Measurements from ENCODE around the gene ARHGEF7.
A peak's percentile ranks its signal among the peaks of the same experiment; 100 is the strongest.

Gene ARHGEF7

DNA sequence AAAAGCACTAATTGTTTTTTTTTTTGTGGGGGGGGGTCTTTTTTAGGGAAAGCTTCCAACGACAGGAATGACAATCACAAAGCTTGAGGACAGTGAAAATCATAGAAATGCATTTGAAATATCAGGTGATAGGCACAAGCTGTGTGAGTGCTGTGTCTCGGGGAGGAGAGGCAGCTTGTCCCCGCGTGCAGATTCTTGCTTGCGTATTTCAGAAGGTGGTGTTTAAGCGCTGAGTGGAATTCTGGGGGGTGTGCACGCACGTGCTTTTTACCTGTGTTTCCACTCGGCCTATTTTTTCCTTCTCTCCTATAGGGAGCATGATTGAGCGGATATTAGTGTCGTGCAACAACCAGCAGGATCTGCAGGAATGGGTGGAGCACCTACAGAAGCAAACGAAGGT, 165.1 kb downstream of the ARHGEF7 start:
- TF ChIP-seq CTCF (conservative IDR thresholded peaks at IDR 0.05; ENCODE audit: control insufficient read depth, insufficient read depth, low read depth, low read length), result no peak
- no peak for DNase-seq (ENCODE audit: low read depth)
- H3K4me3 ChIP-seq (ENCODE audit: control insufficient read depth, low read depth, low read length), result no peak overlapping the region

DNA sequence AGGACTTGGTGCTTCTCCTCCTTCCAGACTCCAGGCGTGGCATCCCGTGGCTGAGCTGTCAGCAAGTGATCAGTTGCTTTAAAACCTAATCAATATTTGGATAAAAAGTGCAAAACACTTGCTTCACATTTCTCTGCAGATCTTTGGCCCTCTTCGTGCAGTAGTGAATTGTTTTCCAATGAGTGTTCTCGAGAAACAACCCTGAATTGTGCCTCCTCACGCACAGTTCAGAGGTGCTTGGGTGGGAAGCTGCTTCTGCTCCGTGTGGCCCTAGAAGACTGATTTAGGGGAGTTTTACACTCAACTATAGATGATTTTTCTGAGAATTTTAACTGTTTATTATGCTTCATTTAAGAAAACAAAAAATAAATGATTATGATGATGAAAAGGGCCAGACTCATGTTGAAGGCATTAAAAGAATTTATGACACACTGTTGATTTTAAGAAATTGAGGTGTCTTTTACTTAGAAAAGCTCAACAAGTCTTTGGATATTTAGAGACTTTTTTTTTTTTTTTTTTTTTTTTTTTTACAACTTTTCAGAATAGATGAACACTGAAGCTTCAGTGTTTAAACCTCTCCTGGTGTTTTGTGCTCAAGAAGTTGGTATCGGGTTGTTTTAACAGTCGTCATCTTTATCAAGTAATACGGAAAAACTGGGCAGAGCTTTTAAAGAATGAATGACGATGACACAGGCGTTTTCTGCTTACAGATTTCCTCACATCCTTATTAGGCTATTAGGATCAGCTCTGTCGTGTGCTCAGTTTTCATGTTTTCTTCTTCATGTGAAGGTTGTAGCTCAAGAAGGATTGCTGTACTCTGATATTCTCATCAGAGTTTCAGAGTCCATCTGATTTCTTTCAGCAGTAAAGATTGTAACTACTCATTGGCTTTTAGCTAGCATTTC, 165.8 kb downstream of the ARHGEF7 start:
- H3K4me3 ChIP-seq (ENCODE audit: control insufficient read depth, low read depth, low read length), result no peak overlapping the region
- peak; percentile 70 for DNase-seq (ENCODE audit: low read depth)
- no peak for TF ChIP-seq CTCF (conservative IDR thresholded peaks at IDR 0.05; ENCODE audit: control insufficient read depth, insufficient read depth, low read depth, low read length)

- peak; percentile 55 for DNase-seq (ENCODE audit: low read depth)
- no peak for TF ChIP-seq CTCF (conservative IDR thresholded peaks at IDR 0.05; ENCODE audit: control insufficient read depth, insufficient read depth, low read depth, low read length)
- H3K4me3 ChIP-seq (ENCODE audit: control insufficient read depth, low read depth, low read length), result no peak overlapping the region
These were observed 166.7 kb downstream of the ARHGEF7 start for GRCh38 chr13:111281751-111282311.

DNA sequence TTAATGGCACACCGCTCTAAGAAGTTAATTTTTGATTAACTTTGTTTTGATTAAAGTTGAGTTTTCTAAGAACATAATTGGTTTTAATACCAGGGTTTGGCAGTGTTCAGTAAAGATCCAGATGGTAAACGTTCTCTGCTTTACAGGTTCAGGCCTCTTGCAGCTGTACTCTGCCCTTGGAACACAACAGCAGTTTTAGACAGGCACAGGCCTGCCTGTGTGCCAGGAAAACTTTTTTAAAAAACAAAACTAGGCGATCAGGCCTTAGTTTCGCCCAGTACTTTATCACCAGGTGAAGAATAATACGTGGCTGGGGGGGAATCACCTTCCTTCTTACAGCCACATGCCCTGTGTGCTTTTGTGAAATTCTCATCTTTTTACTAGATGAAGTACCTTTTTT, 167.3 kb downstream of the ARHGEF7 start:
- no peak for TF ChIP-seq CTCF (conservative IDR thresholded peaks at IDR 0.05; ENCODE audit: control insufficient read depth, insufficient read depth, low read depth, low read length)
- H3K4me3 ChIP-seq (ENCODE audit: control insufficient read depth, low read depth, low read length), result no peak overlapping the region
- DNase-seq (ENCODE audit: low read depth), result no peak

GRCh38 chr13:111282997-111283396, 167.9 kb downstream of the ARHGEF7 start:
- no peak for TF ChIP-seq CTCF (conservative IDR thresholded peaks at IDR 0.05; ENCODE audit: control insufficient read depth, insufficient read depth, low read depth, low read length)
- H3K4me3 ChIP-seq (ENCODE audit: control insufficient read depth, low read depth, low read length), result no peak overlapping the region
- no peak for DNase-seq (ENCODE audit: low read depth)

- no peak overlapping the region for H3K4me3 ChIP-seq (ENCODE audit: control insufficient read depth, low read depth, low read length)
- no peak for TF ChIP-seq CTCF (conservative IDR thresholded peaks at IDR 0.05; ENCODE audit: control insufficient read depth, insufficient read depth, low read depth, low read length)
- no peak for DNase-seq (ENCODE audit: low read depth)
These were observed 168.3 kb downstream of the ARHGEF7 start for GRCh38 chr13:111283457-111283856.
